NCI-H2196 (cell line): Measurements from ENCODE around the gene FRMD1.

ENCODE experiments used
- DNase-seq: peaks from one replicate; lab custom pipeline; 2025; ENCODE audit not compliant: unreplicated experiment; lab: John Stamatoyannopoulos, UW

Gene FRMD1

DNA sequence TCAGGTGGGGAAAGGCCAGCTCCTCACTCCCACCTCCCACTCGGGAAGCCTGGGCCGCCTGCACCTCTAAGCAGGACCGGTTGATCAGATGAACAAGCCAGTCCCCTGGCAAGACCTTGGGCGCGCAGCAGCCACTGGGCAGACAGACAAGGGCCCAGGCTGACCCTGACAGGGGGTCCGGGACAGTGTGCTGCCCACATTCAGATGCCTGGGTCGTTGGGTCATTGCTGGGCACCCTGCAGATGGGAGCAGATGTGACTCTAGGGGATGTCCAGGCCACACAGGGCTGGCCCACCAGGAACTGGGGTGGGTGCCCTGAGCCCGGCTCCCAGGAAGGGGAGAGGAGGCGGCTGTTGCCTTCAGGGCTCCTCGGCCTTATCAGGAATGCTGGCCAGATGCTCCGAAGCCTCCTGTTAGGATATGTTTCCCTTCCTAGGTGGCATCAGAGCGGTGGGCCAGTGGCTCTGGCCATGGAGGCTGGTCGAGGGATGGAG is 17.3 kb upstream of the FRMD1 start:
- DNase-seq, result no peak

DNA sequence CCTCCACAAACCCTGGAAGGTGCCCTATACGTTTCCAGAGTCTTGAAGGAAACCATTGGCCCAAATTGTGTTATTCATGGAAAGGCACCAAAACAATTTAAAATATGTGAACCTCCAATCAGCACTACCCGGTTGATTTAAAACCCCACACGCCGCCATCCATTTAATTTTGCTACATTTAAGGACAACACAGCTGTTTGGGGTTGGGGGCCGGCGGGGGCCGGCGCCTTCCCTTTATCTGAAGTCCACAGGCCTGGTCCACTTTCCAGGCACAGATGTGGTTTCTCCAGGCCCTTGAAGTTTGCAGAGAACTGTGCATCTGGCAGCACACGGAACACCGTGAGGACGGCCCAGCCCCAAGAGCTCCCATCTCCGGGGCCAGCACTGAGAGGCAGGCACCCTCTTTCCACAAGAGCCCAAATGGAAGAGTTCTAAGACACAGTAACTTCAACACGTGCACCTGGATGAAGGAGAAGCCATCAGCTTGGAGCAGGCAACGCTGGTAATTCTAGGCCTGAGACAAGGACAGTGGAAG is 16.8 kb upstream of the FRMD1 start:
- no peak for DNase-seq

DNA sequence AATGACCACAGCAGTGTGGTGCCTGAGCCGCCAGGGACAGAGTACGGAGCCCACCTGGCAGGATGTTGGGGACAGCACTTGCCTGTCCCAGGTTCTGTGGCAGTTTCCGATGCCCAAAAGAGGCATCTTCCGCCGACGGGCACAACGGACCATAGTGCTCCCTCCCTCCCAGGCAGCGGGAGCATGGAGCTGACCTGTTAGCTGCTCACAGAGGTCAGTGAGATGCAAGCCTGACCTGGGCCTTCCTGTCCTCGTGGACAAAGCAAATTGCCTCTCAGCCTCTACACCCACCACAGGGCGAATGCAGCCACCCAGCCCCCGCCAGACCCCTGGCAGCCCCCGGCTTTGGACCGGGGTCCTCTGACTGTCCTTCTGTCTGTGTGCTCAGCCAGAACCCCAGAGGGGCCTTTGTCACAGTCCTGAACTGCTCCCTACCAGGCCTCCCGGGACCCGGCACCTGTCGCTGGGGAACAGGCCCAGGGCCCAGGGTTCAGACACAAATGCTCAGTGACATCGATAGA is 16.2 kb upstream of the FRMD1 start:
- DNase-seq, result no peak

DNA sequence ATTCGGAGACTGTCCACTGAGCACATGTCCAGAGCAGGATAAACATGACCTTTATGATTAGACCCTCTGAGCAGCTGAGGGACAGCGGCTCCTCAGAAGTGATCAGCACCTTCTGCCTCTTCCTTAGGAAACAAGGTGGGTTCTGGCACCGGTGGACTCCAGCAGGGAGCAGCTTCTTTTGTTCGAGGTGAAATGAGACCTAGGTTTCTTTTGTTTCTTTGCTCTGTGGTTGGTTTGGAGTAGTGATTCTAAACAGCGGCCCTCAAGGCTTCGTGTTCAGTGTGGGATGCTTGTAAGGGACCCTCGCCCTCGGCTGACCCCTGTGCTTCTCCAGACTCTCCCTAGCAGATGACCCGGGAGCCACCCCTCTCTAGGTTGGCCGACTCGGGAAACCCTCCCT is 14.6 kb upstream of the FRMD1 start:
- DNase-seq, result no peak

DNA sequence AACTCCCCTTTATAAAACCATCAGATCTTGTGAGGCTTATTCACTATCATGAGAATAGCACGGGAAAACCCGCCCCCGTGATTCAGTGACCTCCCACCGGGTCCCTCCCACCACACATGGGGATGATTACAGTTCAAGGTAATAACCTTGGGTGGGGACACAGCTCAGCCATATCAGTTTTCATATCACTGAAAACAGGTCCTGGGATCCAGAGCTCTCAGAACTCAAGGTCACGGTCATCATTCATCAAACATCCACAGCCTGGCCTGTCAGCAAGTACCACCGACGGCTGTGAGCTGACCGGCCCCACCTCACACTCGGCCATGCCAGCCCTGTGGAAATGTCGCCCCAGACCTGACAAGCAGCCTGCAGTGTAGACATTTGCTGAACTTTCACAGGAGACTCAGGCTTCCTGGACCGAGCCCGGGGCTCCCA is 14.1 kb upstream of the FRMD1 start:
- DNase-seq, result no peak

DNA sequence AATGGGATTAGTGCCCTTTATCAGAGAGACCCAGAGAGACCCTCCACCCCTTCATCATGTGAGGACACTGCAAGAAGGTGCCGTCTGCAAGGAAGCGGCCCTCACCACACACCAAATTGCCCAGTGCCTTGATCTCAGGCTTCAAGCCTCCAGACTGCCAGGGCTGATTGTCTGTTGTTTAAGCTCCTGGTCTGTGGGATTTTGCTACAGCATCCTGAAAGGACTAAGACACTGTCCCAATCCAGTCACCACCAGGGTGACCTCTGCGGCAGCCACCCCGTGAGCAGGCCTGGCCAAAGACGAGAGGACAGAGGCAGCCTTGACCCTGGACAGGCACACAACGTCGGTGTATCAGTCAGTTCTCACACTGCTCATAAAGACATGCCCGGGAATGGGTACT is 13.5 kb upstream of the FRMD1 start:
- DNase-seq, result no peak

DNA sequence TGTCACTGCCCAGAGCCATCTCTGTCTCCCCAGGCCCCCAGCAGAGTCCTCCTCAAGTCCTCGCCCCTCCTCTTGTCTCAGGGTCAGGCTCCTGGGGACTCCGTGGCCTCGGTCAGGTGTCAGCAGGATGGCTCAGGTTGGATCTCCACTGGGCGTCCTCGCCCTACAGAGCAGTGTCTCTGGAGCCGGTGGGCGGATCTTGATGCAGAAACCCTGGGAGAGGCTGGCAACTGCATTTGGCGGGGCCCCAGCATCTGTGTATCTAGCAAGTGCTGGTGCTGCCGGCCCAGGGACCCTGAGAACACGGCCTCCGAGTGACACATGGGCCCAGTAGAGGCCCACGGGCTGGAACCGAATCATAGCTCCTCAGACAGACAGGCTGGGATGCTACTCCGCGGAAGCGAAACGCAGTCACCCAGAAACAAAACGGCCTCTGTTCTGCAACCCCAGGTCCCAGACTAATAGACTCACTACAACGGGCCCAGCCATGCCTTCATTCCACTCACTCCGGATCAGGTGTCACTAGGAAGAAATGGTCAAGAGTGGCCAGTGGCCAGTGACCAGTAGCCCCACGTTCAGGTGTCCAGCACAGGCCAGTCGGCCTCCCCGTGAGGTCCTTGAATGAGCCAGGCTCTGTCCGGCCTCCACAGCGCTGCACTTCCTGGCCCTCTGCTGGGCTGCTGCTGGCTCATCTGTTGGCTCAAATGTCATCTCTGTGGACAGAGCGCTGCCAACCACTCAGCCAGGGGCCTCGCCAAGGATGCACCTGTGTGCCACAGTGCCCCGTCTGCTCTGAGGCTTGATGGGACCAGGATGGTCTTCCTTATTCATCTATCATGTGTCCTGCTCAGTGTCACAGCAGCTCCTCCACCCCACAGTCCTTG is 12.6 kb upstream of the FRMD1 start:
- peak; percentile 15 for DNase-seq

DNA sequence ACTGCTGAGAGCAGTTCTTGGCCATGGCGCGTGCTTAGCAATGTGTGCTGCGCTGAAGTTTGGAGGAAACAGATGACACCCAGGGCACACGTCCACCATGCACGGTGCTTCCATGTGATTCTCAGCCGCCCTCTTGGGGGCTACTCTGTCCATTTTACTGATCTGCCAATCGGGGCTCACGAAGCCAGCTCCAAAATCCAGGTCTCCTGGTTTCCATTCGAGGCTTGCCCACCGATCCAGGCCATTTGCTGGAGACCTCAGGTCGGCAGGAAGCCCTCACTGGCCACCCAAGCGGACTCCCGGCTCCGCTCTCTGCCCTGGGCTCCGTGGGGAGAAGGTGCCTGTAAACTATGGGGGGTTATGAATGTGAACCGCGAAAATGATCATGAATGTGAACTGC is 11.7 kb upstream of the FRMD1 start:
- DNase-seq, result no peak

DNA sequence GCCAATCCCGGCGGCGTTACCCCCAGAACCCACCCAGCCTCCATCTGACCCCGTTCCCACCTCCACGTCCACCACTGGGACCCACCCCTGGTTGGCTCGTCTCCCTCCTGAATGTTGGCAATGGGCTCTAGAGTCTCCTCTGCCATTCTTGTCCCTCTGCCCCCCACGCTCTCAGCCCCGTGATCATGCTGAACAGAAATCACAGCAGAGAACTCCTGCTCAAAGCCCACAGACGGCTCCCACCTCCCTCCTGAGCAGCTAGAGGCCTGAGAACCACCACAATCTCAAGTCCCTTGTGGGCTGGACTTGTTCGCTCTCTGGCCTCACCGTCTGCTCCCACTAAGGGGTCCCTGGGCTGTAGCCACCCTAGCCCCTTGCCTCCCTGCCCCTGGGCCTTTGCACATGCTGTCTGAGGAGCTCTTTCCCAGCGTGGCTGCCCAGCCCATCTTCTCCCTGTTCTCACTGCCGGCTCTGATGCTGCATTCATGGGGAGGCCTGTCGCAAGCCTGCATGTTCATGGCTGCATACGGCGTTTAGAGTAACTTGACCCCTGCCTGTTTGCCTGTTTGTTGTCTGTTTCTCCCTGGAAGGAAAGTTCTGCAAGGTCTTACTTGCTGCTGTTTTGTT is 11.2 kb upstream of the FRMD1 start:
- DNase-seq, result no peak

DNA sequence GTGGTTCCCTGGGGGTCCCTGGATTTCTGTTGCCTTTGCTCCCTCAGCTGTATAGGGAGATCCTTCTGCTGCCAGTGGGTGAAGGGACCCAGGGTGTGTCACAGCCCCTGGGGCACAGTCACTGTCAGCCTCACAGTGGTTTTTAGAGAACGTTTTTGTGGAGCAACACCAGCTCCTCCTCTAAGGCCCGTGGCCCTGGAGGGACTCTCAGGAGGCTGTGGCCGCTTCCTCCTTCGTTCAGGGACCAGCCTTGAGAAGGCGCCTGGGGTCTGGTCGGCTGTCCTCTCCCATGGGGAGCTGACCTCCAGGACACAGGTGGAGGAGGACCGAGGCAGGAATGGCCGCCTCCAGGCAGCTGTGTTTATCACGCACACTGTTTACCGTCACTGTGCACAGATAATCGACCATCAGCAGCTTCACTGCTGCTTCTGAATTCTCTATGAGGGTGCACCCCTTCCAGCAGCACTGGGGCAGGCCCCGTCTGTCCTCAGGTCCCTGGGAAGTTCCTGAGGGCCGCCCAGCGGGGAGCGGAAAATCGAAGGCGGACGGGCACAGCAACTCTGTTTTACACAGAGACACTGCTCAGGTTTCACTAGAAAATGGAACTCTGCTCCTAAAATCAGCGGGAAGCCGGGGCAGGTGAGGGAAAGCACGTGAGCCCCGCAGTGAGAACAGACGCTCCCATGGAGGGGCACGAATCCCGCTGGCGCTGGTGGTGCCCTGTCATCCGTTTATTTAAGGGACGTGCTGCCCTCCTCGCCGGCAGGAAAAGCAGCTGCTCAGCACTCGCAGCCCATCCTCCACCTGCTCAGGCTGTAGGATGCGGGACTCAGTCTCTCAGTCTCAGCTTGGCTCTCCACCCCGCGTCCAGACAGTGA is 10.4 kb upstream of the FRMD1 start:
- DNase-seq, result no peak

DNA sequence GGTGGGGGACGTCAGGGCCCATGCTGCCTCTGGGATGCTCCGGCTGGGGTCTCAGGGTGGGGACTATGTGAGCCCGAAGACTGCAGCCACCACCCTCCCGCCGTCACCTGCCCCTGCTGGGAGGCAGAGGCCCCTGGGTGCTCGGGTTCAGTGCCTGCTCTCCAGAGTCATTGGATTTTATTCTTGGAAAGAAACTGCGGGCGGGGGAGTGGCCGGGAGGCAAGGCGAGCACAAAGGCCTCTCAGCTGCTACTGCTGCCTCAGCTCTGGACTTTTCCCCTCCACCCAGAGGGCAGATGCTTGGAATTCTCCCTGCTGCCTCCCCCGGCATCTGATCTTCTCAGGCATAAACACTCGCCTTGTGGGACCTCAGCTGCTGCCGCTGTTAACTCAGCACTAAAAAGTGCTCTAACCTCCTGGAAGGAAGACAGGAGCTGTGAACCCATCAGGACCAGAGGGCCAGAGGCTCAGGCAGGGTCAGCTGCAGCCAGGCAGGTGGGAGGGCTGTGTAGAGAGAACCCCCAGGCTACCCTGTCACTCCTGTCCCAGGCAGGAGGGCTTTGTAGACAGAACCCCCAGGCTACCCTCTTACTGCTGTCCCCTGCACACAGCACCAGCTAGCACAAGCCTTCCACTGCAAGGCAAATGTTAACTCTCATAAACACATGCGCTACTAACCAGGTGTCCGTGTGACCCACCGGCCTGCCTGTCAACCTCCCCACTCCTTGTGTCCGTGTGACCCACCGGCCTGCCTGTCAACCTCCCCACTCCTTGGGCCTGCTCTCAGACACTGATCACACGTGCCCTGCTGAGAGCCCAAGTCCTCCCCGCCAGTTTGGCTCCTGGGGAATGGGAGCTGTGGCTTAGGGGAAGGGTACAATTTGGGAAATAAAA is 9.4 kb upstream of the FRMD1 start:
- no peak for DNase-seq

DNA sequence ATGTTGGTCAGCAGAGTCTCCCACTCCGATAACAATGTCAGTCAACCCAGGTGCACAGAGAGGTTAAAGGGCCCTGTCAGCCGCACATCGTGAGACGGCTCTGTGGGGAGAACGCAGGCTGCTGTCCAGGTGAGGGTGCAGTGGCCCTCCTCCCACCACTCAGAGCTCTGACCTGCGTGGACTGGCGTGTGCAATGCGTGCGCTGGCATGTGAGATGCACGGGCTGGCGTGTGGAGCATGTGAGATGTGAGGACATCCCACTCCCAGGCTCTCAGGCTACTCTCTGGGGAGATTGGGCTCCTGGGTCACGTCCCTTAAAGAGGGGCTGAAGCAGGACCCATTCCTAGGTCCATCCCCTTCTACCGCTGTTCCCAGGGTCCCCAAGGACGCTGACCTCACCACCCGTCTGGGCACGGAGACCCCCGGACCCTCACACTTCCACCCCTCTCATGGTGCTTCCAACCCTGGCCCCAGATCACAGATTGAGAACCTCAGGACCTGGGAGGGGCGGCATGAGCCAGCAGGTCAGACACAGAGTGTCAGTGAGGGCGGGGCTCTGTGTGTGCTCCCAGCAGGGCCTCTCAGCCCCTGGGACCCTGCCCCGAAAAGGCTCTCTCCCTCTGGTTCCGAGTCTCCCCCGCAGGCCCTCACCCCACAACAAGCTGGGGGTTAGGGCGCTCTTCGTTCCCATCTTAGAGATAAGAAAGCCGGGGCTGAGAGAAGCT is 8.6 kb upstream of the FRMD1 start:
- no peak for DNase-seq

DNA sequence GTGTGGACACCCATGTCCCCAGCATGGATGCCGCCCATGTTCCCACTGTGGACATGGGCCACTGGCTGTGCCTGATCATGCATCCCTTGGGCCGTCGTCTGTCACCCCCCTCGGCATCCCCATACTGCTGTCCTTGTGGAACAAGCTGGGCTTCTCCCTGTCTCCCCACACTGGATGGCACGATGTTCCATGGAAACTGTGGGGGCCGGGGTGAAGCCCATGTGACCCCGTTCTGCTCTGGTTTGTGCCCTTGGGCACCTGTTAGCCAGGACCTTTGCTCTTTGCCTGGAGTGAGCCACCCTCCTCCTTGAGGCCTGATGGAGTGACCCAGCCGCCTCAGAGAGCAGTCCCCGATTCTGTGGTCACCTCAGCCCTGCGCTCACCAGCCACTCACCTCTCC is 7.6 kb upstream of the FRMD1 start:
- DNase-seq, result no peak

DNA sequence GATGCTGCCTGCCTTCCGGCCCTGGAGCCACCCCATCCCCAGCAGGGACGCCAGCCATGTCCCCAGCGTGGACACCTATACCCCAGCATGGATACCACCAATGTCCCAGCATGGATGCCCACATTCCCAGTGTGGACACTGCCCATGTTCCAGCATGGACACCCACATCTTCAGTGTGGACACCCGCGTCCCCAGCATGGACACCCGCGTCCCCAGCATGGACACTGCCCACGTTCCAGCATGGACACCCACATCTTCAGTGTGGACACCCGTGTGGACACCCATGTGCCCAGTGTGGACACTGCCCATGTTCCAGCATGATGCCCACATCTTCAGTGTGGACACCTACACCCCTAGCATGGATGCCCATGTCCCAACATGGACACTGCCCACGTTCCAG is 7.1 kb upstream of the FRMD1 start:
- no peak for DNase-seq

DNA sequence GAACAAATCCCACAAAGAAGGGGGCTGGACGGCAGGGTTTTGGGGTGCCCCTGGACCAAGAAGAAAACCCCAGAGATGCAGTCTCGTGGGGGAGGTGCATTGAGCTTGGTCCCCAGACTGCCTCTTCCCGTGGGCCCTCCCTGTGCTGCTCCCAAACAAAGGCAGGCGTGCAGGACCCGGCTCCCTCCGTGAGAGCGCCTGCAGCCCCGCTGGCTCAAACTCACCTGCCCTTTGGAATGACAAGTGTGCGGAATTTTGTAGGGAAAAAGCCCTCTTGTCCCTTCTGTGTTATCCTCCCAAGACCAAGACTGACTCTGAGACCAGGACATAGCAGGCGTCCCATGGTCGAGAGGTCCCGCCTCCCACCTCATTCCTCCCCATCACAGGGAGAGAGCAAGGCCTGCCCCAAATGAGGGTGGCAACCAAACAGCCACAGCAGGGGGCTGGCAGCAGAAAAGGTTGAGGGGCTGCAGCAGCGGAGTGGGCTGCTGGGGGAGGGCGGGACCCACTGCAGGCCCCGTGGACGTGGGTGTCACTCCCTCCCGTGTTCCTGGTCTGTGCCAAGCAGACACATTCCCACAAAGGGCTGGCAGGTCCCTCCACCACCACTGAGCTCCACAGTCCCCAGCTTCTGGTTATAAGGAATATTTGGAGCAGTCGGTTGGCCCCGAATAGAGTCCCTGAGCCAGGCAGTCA is 5.6 kb upstream of the FRMD1 start:
- DNase-seq, result no peak

DNA sequence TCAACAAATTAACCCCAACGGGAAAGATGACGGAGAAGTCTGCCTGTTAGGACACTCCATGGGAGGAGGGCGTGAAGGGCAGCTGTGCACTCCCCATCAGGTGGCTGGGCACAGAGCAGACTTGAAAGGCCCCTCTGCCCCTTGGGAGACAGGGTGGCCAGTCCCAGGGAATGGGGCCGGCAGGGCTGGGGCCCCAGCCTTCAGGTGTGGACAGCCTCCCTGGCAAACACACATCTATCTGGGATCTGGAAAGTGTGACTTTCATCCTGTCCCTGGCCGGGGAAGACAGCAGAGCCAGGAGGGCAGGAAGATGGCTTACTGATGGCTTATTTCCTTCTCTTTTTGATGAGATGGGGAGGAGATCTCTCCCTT is 4.5 kb upstream of the FRMD1 start:
- no peak for DNase-seq

DNA sequence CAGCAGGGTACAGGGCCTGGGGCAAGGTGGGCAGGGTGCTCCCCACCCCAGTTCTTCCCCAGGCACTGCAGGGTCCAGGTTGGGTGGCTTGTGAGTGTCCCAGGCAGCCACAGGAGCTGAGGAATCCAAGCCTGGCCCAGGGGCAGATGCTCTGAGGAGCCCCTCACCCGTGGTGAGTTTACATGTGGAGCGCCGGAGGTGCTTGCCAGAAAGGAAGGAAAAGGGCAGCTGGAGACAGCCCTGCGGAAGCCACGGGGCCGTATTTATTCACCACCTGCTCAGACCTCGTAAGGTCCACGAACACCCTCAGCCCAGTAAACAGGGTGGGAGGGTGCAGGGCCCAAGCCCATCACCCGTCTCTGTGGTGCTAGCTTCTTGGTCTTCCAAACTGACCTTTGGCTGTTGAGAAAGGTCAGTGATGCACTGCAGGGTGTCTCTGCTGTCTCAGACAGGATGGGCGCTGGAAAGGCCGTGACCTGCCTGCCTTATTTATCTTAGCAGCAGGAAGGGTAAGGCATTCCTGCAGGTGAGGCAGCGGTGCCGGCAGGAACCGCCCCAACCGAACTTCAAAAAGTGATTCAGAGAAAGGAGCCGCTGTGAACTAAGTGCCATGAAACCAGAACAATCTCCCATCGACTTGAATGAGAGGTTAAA is 4.0 kb upstream of the FRMD1 start:
- no peak for DNase-seq

DNA sequence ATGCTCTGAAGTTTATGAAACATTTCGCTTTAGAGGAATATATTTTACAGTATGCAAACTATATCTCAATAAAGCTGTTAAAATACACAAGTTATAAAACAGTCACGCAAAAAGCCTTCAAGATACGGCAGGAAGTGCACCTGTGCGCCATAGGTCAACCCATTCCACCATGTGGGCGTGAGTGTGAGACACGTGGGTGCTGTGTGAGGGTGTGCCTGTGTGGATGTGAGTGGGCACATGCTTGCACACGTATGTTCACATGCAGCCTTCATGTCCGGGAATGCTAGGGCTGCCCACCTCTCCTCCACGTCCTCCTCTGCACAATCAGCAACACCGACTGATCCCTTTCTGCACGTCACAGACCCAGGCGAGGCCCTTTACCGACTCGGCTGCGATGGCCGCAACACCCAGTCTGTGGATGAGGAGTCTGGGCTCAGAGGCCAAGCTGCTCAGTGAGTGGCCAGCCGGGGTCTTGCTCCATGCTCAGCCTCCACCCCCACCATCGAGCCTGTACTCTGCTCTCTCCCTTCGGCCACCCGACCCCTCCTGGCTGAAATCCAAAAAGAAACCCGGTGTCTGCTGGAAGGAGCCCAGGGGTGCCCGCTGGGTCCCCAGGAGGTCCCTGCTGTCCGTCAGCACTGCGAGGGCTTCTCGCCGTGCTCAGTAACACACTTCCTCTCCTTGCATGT is 3.0 kb upstream of the FRMD1 start:
- no peak for DNase-seq
